DND-41 (cell line): Measurements from ENCODE around the gene CCNL1.

Source experiments
- ATAC-seq: fragments of 200-7000 bp; cut with Tn5 transposase; 3 replicates; pipeline ENCODE4 v1.9.1; 2021; ENCODE audit warnings: low read depth; ENCODE audit not compliant: insufficient read depth
- DNase-seq: peaks from one replicate; pipeline ENCODE4 v3.0.0-alpha.2; 2020
- H2AFZ ChIP-seq: 2 replicates; pipeline ENCODE4 v1.6.0; 2012; ENCODE audit warnings: low read depth, low read length
- H3K27ac ChIP-seq: 2 replicates; pipeline ENCODE4 v1.5.1; 2012; ENCODE audit warnings: low read length, inconsistent platforms
- H3K27me3 ChIP-seq: fragments of 200-600 bp; sonication (generic); 2 replicates; pipeline ENCODE4 v1.6.0; 2012; ENCODE audit warnings: low read length, mild to moderate bottlenecking, inconsistent platforms; ENCODE audit not compliant: insufficient read depth, poor library complexity
- H3K36me3 ChIP-seq: 2 replicates; pipeline ENCODE4 v1.5.1; 2012; ENCODE audit warnings: low read length, inconsistent platforms; ENCODE audit not compliant: insufficient read depth
- H3K4me1 ChIP-seq: 2 replicates; pipeline ENCODE4 v1.5.1; 2012; ENCODE audit warnings: mild to moderate bottlenecking, low read length; ENCODE audit not compliant: insufficient read depth
- H3K4me2 ChIP-seq: 2 replicates; pipeline ENCODE4 v1.6.0; 2012; ENCODE audit warnings: mild to moderate bottlenecking, moderate library complexity, low read length, inconsistent platforms; ENCODE audit not compliant: insufficient read depth
- H3K4me3 ChIP-seq, 2 experiments: fragments of 200-600 bp in 1 of 2; shearing (Covaris generic) in 1 of 2; 2 replicates each; pipeline ENCODE4 v1.5.1; 2012 to 2016; ENCODE audit warnings: inconsistent platforms in 2 of 2, low read length in 2 of 2, mild to moderate bottlenecking in 2 of 2, low read depth in 1 of 2, moderate library complexity in 1 of 2
- H3K79me2 ChIP-seq: 2 replicates; pipeline ENCODE4 v1.6.0; 2012; ENCODE audit warnings: low read length, inconsistent platforms; ENCODE audit not compliant: insufficient read depth
- H3K9ac ChIP-seq: 2 replicates; pipeline ENCODE4 v1.6.0; 2012; ENCODE audit warnings: low read depth, mild to moderate bottlenecking, inconsistent platforms, low read length, moderate library complexity
- H3K9me3 ChIP-seq: 2 replicates; pipeline ENCODE4 v1.5.1; 2012; ENCODE audit warnings: low read length, moderate library complexity, mild to moderate bottlenecking, inconsistent platforms; ENCODE audit not compliant: insufficient read depth, severe bottlenecking
- H4K20me1 ChIP-seq: 2 replicates; pipeline ENCODE4 v1.6.0; 2012; ENCODE audit warnings: low read length; ENCODE audit not compliant: insufficient read depth
- EZH2 ChIP-seq: IDR thresholded peaks from 3 replicates; pipeline ENCODE4 v1.6.1; 2012; ENCODE audit warnings: borderline replicate concordance, low read depth, mild to moderate bottlenecking, moderate library complexity, low read length, inconsistent platforms; ENCODE audit not compliant: severe bottlenecking
- TF ChIP-seq, protein P1 (sequence below): IDR thresholded peaks from 2 replicates; pipeline ENCODE4 v1.5.1; 2012; ENCODE audit warnings: borderline replicate concordance, low read length, moderate library complexity, mild to moderate bottlenecking; ENCODE audit not compliant: poor library complexity, severe bottlenecking; ENCODE audit errors: extremely low read depth

CCNL1 gene

GRCh38 chr3:157112536-157112935 lies 47.4 kb downstream of the CCNL1 start:
- H3K4me3 ChIP-seq: no peak overlapping the region
- no peaks in the 10 kb centered on the region for H3K36me3 ChIP-seq
- DNase-seq (no peak), ATAC-seq (no peak)
- no peaks in the 10 kb centered on the region for H3K9me3 ChIP-seq
- H4K20me1 ChIP-seq: no peaks in the 10 kb centered on the region
- no peaks in the 10 kb centered on the region for H3K79me2 ChIP-seq
- H3K4me1 ChIP-seq: no peaks in the 10 kb centered on the region
- TF ChIP-seq EZH2: no peak
- TF ChIP-seq, protein P1, sequence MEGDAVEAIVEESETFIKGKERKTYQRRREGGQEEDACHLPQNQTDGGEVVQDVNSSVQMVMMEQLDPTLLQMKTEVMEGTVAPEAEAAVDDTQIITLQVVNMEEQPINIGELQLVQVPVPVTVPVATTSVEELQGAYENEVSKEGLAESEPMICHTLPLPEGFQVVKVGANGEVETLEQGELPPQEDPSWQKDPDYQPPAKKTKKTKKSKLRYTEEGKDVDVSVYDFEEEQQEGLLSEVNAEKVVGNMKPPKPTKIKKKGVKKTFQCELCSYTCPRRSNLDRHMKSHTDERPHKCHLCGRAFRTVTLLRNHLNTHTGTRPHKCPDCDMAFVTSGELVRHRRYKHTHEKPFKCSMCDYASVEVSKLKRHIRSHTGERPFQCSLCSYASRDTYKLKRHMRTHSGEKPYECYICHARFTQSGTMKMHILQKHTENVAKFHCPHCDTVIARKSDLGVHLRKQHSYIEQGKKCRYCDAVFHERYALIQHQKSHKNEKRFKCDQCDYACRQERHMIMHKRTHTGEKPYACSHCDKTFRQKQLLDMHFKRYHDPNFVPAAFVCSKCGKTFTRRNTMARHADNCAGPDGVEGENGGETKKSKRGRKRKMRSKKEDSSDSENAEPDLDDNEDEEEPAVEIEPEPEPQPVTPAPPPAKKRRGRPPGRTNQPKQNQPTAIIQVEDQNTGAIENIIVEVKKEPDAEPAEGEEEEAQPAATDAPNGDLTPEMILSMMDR: no peak
- H2AFZ ChIP-seq: no peak overlapping the region
- no peak overlapping the region for H3K9ac ChIP-seq
- H3K27me3 ChIP-seq: peaks cover 25% of the 10 kb centered on the region
- no peak overlapping the region for H3K4me2 ChIP-seq
- H3K27ac ChIP-seq: no peak overlapping the region

DNA sequence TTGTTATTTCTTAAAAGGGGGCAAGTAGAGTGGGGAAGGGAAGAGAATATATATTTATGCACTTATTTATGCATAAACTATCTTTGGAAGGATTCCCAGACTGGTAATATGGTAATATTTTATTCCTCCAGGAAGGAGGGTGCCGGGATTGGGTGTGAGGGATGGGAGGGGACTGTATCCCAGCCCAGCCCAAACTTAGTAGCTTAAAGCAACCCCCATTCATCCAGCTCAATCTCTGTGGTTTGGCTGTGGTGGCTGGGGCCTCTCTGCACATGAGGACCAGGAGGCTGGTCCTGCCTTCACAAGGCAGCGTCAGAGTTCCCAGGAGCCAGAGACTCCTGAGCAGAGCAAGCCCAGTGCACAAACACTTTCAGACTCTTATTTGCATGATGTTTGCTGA lies 48.4 kb downstream of the CCNL1 start:
- ATAC-seq (no peak), DNase-seq (no peak)
- Histone ChIP-seq H3K9ac (no peak overlapping the region), H3K4me1 (no peaks in the 10 kb centered on the region), H2AFZ (no peak overlapping the region), H3K27me3 (peaks cover 25% of the 10 kb centered on the region), H3K9me3 (no peaks in the 10 kb centered on the region), H3K79me2 (no peaks in the 10 kb centered on the region), H3K4me2 (no peak overlapping the region), H3K36me3 (no peaks in the 10 kb centered on the region), H4K20me1 (no peaks in the 10 kb centered on the region), H3K27ac (no peak overlapping the region), H3K4me3 (no peak overlapping the region)
- TF ChIP-seq, protein P1: no peak
- TF ChIP-seq EZH2: no peak

- TF ChIP-seq, protein P1: no peak
- no peak for TF ChIP-seq EZH2
- no peaks in the 10 kb centered on the region for H4K20me1 ChIP-seq
- H3K9me3 ChIP-seq: no peaks in the 10 kb centered on the region
- no peak for DNase-seq
- no peak overlapping the region for H2AFZ ChIP-seq
- ATAC-seq: no peak
- H3K27me3 ChIP-seq: peaks cover 21% of the 10 kb centered on the region
- no peak overlapping the region for H3K9ac ChIP-seq
- H3K27ac ChIP-seq: no peak overlapping the region
- no peaks in the 10 kb centered on the region for H3K4me1 ChIP-seq
- no peaks in the 10 kb centered on the region for H3K36me3 ChIP-seq
- no peaks in the 10 kb centered on the region for H3K79me2 ChIP-seq
- no peak overlapping the region for H3K4me3 ChIP-seq
- no peak overlapping the region for H3K4me2 ChIP-seq
Measured at GRCh38 chr3:157110761-157111278, 49.1 kb downstream of the CCNL1 start.
